GM12878 (cell line): ENCODE measurements around the gene WNT9A. TPM values are rescaled to one million over a fixed set of nuclear protein-coding genes. Genes with fewer than 3 reads are reported as not detected.

Source experiments
- ATAC-seq: fragments of 200-7000 bp; cut with Tn5 transposase; 3 replicates; pipeline ENCODE4 v1.9.1; 2020; ENCODE audit warnings: mild to moderate bottlenecking, moderate library complexity
- BruUV-seq: library from RNA; stranded (reverse); fragments of 400-500 nt; replicated peaks from 2 replicates; lab custom pipeline; 2021; lab: Mats Ljungman, UMichigan
- CTCF ChIA-PET: fragments of 300-600 bp; sonication (Branson Sonifier 250); formaldehyde crosslinking; extraction: SDS; loops from one replicate; lab custom pipeline; 2021; ENCODE audit warnings: inconsistent platforms; lab: Yijun Ruan, JAX
- POLR2A ChIA-PET: fragments of 350-600 bp; formaldehyde crosslinking; extraction: SDS; loops from one replicate; lab custom pipeline; 2021; ENCODE audit warnings: inconsistent platforms; lab: Charles Lee
- RAD21 ChIA-PET: fragments of 300-600 bp; sonication (Branson Sonifier 250); formaldehyde crosslinking; loops from one replicate; lab custom pipeline; 2023; ENCODE audit warnings: antibody characterized with exemption; ENCODE audit not compliant: unreplicated experiment; lab: Charles Lee
- SMC1A ChIA-PET: fragments of 300-600 bp; sonication (Branson Sonifier 250); formaldehyde crosslinking; loops from one replicate; lab custom pipeline; 2023; ENCODE audit not compliant: unreplicated experiment, uncharacterized antibody; lab: Charles Lee
- DNase-seq: peaks from one replicate; pipeline ENCODE4 v3.0.0-alpha.2; 2011; ENCODE audit warnings: low read depth, low spot score
- FAIRE-seq: peaks from 3 replicates; lab custom pipeline; 2011; peaks lifted over from hg19 to GRCh38; lab: Jason Lieb, UNC
- H2AFZ ChIP-seq: 2 replicates; pipeline ENCODE4 v1.6.0; 2011; ENCODE audit warnings: low read depth, low read length, control low read depth; ENCODE audit not compliant: control insufficient read depth
- H3K27ac ChIP-seq: 2 replicates; pipeline ENCODE4 v1.5.1; 2011; ENCODE audit warnings: control low read depth; ENCODE audit not compliant: control insufficient read depth, insufficient read depth
- H3K27me3 ChIP-seq, 2 experiments: replicated peaks in 1 of 2; 2 replicates each; pipeline versions ENCODE4 v1.6.0 to v1.6.1; 2011; ENCODE audit warnings: low read length in 1 of 2; ENCODE audit not compliant: control insufficient read depth in 2 of 2, insufficient read depth in 2 of 2
- H3K36me3 ChIP-seq, 2 experiments: 2 replicates each; pipeline ENCODE4 v1.5.1; 2011; ENCODE audit warnings: low read length in 1 of 2; ENCODE audit not compliant: control insufficient read depth in 2 of 2, insufficient read depth in 2 of 2
- H3K4me1 ChIP-seq: 2 replicates; pipeline ENCODE4 v1.6.1; 2011; ENCODE audit warnings: mild to moderate bottlenecking, low read length, moderate library complexity, mixed read lengths; ENCODE audit not compliant: control insufficient read depth, insufficient read depth
- H3K4me2 ChIP-seq: 2 replicates; pipeline ENCODE4 v1.6.0; 2011; ENCODE audit warnings: control low read depth; ENCODE audit not compliant: control insufficient read depth, insufficient read depth
- H3K4me3 ChIP-seq: fragments of 200-600 bp; sonication (generic); 2 replicates; pipeline ENCODE4 v1.5.1; 2016
- H3K79me2 ChIP-seq: 2 replicates; pipeline ENCODE4 v1.6.0; 2011; ENCODE audit warnings: low read length; ENCODE audit not compliant: control insufficient read depth, insufficient read depth
- H3K9ac ChIP-seq: 2 replicates; pipeline ENCODE4 v1.8.0; 2011; ENCODE audit warnings: low read length, control low read depth, mixed read lengths; ENCODE audit not compliant: control insufficient read depth, insufficient read depth
- H3K9me3 ChIP-seq: replicated peaks from 3 replicates; pipeline ENCODE4 v1.5.1; 2011; ENCODE audit warnings: mild to moderate bottlenecking, low read length; ENCODE audit not compliant: control insufficient read depth, insufficient read depth
- H4K20me1 ChIP-seq: 2 replicates; pipeline ENCODE4 v1.6.0; 2011; ENCODE audit not compliant: control insufficient read depth, insufficient read depth
- ESRRA ChIP-seq: IDR thresholded peaks from 2 replicates; pipeline ENCODE4 v1.6.1; 2012; ENCODE audit warnings: mild to moderate bottlenecking, low read length, improper control_type of control experiment
- EZH2 ChIP-seq: IDR thresholded peaks from 2 replicates; pipeline ENCODE4 v1.6.1; 2012; ENCODE audit warnings: low read depth, mild to moderate bottlenecking, control low read depth, inconsistent platforms, low read length, borderline replicate concordance; ENCODE audit not compliant: control insufficient read depth
- JUND ChIP-seq: IDR thresholded peaks from 2 replicates; pipeline ENCODE4 v1.6.1; 2012; ENCODE audit warnings: low read depth, mild to moderate bottlenecking, low read length, improper control_type of control experiment, moderate library complexity
- LARP7 ChIP-seq: fragments of 450-650 bp; IDR thresholded peaks from 2 replicates; pipeline ENCODE4 v1.6.1; 2017; ENCODE audit warnings: mild to moderate bottlenecking
- NFYA ChIP-seq: IDR thresholded peaks from 2 replicates; pipeline ENCODE4 v1.6.1; 2011; ENCODE audit warnings: low read depth, mild to moderate bottlenecking, low read length, improper control_type of control experiment, borderline replicate concordance
- POU2F2 ChIP-seq: IDR thresholded peaks from 3 replicates; pipeline ENCODE4 v1.6.1; 2011; ENCODE audit warnings: low read depth, mild to moderate bottlenecking, low read length, borderline replicate concordance
- SIX5 ChIP-seq: IDR thresholded peaks from 2 replicates; pipeline ENCODE4 v1.6.1; 2011; ENCODE audit warnings: mild to moderate bottlenecking, low read depth, low read length, moderate library complexity; ENCODE audit not compliant: severe bottlenecking
- WGBS: methylation state at CpG from one replicate; pipeline ENCODE4 v1.1.6; 2016; ENCODE audit warnings: low lambda C conversion rate; ENCODE audit not compliant: insufficient replicate concordance, insufficient coverage; ENCODE audit errors: missing lambda C conversion rate; 5-methylcytosine and 5-hydroxymethylcytosine counted together
- in situ Hi-C: fragments of 300-500 bp; cut with MboI; formaldehyde crosslinking; loops from 9 replicates; pipeline ENCODE4 v1.14.3; 2018; ENCODE audit warnings: mixed read lengths
- intact Hi-C: fragments of 100-400 bp; cut with micrococcal nuclease; formaldehyde crosslinking; loops from one replicate; pipeline ENCODE4 v1.14.2; 2022; ENCODE audit not compliant: unreplicated experiment
- polyA plus RNA-seq, 11 experiments: library from polyadenylated mRNA; depleted of rRNA in 4 of 11; unstranded in 6 of 11; stranded (reverse) in 5 of 11; fragments of >200 nt; fragmentation: Nextera tagmentation in 4 of 11; fragmentation: Illumina TruSeq in 1 of 11; extraction: Ambion mirVana in 4 of 11; extraction: Trizol in 1 of 11; gene quantifications; 1 replicate in 1 of 11; 2 replicates in 10 of 11; pipeline versions ENCODE4 v1.2.1 to v1.2.3, GENCODE V29; 2011 to 2016; ENCODE audit warnings: inconsistent platforms in 2 of 11, missing spikeins in 2 of 11, low read depth in 1 of 11
- total RNA-seq, 4 experiments: library from RNA; depleted of rRNA in 3 of 4; stranded (reverse); fragments of >200 nt in 3 of 4; fragmentation: Illumina TruSeq in 1 of 4; extraction: Trizol in 1 of 4; gene quantifications; 2 replicates each; pipeline versions ENCODE4 v1.2.1 to v1.2.3, GENCODE V29; 2013 to 2021
- TF ChIP-seq, protein P1 (sequence below): IDR thresholded peaks from 2 replicates; pipeline ENCODE4 v1.6.1; 2011; ENCODE audit warnings: low read depth, low read length, improper control_type of control experiment, borderline replicate concordance
- TF ChIP-seq, protein P2 (sequence below): fragments of 450-650 bp; IDR thresholded peaks from 2 replicates; pipeline ENCODE4 v1.6.1; 2018; ENCODE audit warnings: borderline replicate concordance, mild to moderate bottlenecking; ENCODE audit not compliant: partially characterized antibody

The WNT9A gene
- total and polyA plus RNA-seq, 10 of the 15 experiments (the other 5 are each of a cell fraction or from before 2014, with no cell fraction given), result not detected

DNA sequence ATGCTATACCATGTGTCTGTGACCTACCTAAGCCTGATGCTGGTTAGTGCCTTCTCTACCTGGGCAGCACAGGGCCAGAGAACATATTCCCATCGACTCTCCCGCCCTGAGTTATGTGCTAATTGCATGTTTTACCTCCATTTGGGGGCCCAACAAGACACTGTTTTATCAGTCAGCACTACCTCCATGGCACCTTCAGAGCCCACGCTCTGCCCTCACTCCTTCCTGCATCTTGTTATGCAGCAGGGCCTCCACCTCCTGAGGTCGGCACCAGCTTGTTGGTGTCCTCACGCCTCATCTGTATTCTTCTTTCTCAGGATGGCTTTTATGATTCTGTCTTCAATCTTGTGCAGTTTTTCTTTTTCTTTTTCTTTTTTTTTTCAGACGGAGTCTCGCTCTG is 11.9 kb downstream of the WNT9A start:
- no peaks in the 10 kb centered on the region for H3K36me3 ChIP-seq
- ChIA-PET SMC1A (no interaction called here), CTCF (no interaction called here), RAD21 (no interaction called here), POLR2A (no interaction called here)
- H3K9me3 ChIP-seq, result no peaks in the 10 kb centered on the region
- no peak overlapping the region for H3K4me3 ChIP-seq
- FAIRE-seq (no peak), DNase-seq (no peak), ATAC-seq (no peak)
- H3K4me1 ChIP-seq, result no peaks in the 10 kb centered on the region
- no peaks in the 10 kb centered on the region; the same call in 1 of the 2 replicates for H4K20me1 ChIP-seq
- no peaks in the 10 kb centered on the region; a peak in 2 of 4 replicates for H3K27me3 ChIP-seq
- no peak for TF ChIP-seq LARP7
- TF ChIP-seq NFYA, result no peak
- TF ChIP-seq JUND, result no peak
- TF ChIP-seq, protein P1, sequence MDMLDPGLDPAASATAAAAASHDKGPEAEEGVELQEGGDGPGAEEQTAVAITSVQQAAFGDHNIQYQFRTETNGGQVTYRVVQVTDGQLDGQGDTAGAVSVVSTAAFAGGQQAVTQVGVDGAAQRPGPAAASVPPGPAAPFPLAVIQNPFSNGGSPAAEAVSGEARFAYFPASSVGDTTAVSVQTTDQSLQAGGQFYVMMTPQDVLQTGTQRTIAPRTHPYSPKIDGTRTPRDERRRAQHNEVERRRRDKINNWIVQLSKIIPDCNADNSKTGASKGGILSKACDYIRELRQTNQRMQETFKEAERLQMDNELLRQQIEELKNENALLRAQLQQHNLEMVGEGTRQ, result no peak
- no peak for TF ChIP-seq POU2F2
- TF ChIP-seq EZH2, result no peak
- TF ChIP-seq SIX5, result no peak
- no peak for TF ChIP-seq ESRRA
- TF ChIP-seq, protein P2, sequence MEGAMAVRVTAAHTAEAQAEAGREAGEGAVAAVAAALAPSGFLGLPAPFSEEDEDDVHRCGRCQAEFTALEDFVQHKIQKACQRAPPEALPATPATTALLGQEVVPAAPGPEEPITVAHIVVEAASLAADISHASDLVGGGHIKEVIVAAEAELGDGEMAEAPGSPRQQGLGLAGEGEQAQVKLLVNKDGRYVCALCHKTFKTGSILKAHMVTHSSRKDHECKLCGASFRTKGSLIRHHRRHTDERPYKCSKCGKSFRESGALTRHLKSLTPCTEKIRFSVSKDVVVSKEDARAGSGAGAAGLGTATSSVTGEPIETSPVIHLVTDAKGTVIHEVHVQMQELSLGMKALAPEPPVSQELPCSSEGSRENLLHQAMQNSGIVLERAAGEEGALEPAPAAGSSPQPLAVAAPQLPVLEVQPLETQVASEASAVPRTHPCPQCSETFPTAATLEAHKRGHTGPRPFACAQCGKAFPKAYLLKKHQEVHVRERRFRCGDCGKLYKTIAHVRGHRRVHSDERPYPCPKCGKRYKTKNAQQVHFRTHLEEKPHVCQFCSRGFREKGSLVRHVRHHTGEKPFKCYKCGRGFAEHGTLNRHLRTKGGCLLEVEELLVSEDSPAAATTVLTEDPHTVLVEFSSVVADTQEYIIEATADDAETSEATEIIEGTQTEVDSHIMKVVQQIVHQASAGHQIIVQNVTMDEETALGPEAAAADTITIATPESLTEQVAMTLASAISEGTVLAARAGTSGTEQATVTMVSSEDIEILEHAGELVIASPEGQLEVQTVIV, result no peak
- no TSS peak for BruUV-seq
- 22% methylated on average over 6 of the region's 7 CpGs for WGBS
- H2AFZ ChIP-seq, result no peak overlapping the region
- H3K27ac ChIP-seq, result no peak overlapping the region
- no peak overlapping the region for H3K9ac ChIP-seq
- intact Hi-C loops, result no loop called here
- no peaks in the 10 kb centered on the region for H3K79me2 ChIP-seq
- H3K4me2 ChIP-seq, result no peak overlapping the region
- in situ Hi-C loops, result no loop called here
